ENCODE measurements around the gene CALCOCO2.
"Not testable (repeated sequence)": the region's sequence is repeated elsewhere in the genome, so short reads cannot be mapped to it uniquely, and the experiment has no call there.

The CALCOCO2 gene, protein sequence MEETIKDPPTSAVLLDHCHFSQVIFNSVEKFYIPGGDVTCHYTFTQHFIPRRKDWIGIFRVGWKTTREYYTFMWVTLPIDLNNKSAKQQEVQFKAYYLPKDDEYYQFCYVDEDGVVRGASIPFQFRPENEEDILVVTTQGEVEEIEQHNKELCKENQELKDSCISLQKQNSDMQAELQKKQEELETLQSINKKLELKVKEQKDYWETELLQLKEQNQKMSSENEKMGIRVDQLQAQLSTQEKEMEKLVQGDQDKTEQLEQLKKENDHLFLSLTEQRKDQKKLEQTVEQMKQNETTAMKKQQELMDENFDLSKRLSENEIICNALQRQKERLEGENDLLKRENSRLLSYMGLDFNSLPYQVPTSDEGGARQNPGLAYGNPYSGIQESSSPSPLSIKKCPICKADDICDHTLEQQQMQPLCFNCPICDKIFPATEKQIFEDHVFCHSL

GRCh38 chr17:48830840-48831548 is at the start of gene CALCOCO2:
TSS of gene CALCOCO2 (plus strand) at chr17:48831035. CDS start at chr17:48841708, 10,673 bp downstream.
- peak; percentile 89 for DNase-seq

DNA sequence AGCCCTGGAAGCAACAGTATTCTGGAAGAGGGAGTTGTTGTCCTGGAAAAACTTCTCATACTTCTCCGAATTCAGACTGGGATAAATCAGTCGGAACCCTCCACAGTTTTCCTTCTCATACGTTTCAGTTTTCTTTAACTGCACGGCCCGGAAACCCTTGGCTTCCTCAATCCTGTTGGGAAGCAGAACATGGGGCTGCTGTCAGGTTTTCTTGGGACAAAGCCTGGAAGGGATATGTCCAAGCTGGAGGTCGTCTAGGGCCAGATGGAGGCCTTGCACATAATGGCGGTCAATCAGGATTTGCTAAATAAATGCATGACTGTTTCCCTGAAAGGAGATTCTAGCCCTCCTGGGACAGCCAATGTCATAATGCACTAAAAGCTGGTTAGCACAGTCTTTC is 43.0 kb upstream of the CALCOCO2 start:
- no peak for DNase-seq

GRCh38 chr17:48790607-48791127 is 40.2 kb upstream of the CALCOCO2 start:
- no peak for DNase-seq

DNA sequence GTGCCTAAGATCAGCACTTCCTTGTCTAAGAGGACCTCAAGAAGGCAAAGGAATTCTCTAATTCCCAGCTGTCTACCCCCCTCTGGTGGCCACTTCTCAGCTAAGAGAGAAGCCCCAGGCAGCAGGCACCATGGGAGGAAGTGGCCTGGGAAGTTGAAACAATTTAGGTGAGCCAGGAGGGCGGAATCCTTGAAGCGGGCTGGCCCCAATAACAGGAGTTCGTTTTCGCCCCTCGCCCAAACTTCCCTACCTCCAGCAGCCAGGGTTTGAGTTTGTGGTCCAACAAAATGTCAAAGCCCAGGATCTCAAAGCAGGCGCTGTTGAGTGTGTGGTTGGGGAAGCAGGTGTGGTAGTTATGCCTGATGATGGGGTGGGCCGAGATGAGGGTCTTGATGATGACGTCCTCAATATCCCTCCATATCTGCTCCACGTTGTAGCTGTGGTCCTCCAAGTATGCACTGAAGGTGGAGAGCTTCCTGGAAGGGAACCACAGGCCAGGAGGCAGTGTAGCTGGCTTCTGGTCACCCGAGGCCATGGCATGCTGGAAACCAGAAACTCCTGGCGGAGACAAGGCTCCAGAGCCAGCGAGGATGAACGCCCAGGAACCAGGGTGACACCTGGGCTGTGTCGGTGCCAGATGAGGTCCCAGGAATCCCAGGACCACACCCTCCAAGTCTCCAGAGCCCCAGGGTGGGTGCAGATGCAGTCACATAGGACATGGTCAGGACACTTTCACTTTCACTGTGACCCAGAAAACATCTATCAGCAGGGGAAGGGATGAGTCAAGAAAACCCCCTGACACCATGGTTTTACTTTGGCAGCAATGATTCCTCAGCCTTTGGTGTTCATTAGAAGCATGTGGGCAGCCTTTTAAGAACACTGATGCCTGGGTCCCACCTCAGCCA is 39.5 kb upstream of the CALCOCO2 start:
- DNase-seq = peak; percentile 22

DNA sequence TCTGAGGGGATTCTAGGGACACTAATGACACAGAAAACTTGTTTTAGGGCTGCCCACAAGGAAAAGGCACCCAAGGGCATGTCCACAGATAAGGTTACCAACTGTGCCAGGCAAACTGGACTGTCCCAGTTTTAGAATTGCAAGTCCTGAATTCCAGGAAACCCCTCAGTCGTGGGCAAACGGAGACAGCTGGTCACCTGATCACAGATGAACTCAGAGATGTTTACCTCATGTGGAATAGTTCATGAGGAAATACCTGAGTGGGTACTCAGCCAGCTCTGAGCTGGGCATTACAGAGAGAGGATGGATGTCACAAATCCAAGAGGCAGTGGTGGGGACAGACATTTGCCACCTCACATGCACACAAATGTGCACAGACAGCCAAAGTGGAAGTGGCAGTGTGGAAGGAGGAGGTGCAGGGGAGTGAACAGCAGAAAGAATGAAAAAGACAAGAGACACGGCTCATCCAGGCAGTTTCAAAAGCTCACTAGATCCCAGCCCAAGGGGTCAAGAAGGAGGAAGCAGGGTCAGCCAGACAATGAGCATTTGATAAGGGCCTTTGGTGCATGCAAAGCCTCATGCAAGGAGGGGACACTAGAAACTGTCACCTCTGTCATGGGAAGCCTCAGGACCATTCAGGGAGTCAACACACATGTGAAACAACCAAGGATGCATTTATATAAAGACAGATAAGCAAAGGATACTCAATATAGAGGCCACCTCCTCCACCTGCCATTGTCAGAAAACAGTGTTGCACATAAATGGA is 38.6 kb upstream of the CALCOCO2 start:
- no peak for DNase-seq

DNA sequence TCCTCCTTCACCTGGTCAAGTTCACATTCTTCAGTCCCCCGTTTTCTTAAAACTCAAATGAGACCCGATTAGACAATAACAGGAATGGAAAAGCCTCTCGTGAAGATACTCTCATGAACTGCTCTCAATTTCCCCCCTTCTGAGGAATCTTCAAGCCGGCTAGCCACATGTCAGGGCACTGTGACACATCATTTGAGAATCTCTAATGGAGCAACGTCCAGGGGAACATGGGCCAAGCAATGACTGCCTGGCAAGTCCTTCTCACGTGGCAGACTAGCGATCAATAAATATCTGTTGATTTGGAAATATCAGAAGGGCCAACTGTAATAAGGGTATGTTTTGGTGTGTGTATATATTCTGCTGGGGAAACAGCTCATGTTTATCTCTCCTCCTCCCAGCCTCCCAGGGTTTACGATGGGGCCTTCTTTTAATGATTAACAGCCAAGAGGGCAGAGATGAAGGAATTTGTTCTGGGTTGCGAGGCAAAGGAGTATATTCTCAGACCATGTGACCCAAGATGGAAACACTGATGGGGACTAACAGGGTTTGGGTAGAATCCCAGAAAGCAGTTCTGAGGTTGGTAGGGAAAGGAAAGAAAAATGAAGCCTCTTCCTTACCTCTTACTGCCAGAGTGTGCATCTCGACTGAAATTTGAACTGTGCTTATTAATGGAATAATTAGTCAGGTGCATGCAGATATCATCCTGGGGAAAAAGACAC is 35.2 kb upstream of the CALCOCO2 start:
- DNase-seq = no peak

DNA sequence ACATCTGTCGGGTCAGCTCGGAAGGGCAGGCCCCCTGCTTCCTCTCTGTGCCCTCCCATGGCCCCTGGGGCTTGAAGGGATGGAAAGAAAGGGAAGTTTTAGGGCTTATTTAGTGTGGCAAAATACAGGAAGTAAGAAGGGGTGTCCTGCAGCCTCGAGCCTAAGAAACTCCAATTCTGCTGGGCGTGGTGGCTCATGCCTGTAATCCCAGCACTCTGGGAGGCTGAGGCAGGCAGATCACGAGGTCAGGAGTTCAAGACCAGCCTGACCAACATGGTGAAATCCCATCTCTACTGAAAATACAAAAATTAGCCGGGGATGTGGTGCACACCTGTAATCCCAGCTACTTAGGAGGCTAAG is 34.7 kb upstream of the CALCOCO2 start:
- DNase-seq = not testable (repeated sequence)

DNA sequence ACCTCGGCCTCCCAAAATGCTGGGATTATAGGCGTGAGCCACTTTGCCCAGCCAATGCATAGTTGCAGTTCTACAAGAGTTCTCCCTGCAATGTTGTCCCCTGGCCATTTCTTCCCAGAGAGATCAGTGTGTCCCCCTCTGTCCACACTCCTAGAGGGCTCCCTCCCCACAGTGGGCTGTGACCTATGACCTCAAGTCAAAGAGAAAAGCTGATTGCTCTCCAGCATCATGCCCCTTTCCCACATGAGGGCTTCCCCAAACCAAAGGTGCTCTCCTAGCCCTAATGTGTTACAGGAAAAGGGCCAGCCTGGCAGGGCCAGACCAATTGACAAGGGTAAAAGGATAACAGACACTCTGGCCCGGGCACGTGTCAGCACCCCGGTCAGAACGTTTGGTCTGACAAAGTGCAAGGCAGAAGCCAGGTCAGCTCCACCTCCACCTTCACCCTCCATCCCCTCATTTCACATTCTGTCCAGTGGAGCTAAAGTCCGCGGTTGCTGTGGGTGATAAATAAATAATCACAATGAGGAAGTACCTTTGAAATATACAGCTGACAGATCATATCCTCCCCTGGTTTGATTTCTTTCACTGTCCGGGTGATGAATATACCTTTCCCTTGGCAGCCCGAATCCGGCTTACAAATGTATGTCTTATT is 31.6 kb upstream of the CALCOCO2 start:
- DNase-seq = no peak

DNA sequence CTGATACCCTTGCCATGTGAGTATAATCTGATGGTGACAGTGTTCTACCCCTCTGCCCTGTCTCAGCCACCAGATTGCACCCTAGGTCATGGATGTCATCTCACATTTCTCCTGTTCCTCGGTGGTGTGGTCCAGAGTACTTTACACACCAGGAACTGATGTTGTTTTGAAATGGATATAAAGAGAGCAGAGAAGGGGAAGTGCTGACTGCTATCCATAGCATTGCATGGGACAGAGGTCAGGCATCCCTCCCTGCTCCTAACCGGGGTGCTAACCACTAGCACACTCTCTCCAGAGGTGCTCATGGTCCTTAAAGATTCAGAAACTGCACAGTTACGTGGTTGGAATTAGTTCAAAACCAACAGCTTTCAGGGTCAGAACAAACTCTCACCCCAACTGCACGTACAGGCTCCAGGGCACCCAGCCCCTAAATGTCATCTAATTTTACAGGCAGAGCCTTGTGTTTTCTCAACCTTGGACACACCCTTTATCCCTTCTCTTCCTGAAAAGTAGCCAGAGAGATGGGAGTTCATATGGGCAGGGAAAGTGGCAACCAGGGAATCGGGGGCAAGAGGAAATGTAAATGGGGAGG is 30.1 kb upstream of the CALCOCO2 start:
- no peak for DNase-seq

DNA sequence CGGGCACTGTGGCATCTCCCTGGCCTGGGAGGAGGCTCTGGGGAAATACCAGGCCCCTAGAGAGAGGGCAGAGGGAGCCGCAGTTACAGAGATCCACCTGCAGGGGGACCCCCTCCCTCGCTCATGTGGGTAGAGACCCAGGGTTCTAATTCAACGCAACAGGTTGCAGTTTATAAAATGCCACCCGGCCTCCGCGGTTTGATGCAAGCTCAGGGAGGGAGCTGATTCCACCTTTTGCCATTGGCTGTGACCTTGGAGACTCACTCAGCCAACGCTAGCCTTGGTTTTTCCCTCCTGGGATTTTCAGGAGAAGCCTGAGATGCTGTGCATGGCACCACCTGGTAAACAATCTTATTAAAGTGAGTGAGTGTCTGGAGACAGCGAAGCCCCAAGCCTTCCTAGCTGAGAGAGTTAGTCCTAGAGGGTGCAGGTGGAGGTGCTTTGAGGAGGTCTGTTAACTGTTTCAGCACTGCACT is 25.9 kb upstream of the CALCOCO2 start:
- DNase-seq = peak; percentile 33

- no peak for DNase-seq
Measured at GRCh38 chr17:48809182-48809581, 21.7 kb upstream of the CALCOCO2 start.

- no peak for DNase-seq
Measured at GRCh38 chr17:48812001-48812400, 18.8 kb upstream of the CALCOCO2 start.

- peak; percentile 29 for DNase-seq
Measured at GRCh38 chr17:48814504-48814903, 16.3 kb upstream of the CALCOCO2 start.

- DNase-seq = no peak
Measured at GRCh38 chr17:48815311-48815710, 15.5 kb upstream of the CALCOCO2 start.

DNA sequence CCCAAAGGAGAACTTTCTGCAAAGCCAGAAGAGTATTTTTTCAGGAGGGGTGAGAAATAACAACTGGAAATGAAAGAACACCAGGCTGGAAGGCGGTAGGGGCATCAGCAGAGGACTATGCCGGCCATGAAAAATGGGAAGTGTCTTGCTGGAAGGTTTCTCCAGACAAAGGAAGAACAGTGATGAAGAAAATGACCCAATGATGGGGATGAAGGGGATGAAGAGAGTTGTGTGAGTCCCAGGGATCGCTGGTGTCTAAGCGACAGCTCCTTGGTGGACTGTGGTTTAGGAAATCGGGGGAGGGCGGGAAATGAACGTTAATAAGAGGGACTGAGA is 14.4 kb upstream of the CALCOCO2 start:
- no peak for DNase-seq

GRCh38 chr17:48816774-48817590 is 13.9 kb upstream of the CALCOCO2 start, which contains the start of gene TTLL6:
TSS of gene TTLL6 (minus strand) at chr17:48817229. CDS start at chr17:48817072, 157 bp downstream.
- no peak for DNase-seq

DNA sequence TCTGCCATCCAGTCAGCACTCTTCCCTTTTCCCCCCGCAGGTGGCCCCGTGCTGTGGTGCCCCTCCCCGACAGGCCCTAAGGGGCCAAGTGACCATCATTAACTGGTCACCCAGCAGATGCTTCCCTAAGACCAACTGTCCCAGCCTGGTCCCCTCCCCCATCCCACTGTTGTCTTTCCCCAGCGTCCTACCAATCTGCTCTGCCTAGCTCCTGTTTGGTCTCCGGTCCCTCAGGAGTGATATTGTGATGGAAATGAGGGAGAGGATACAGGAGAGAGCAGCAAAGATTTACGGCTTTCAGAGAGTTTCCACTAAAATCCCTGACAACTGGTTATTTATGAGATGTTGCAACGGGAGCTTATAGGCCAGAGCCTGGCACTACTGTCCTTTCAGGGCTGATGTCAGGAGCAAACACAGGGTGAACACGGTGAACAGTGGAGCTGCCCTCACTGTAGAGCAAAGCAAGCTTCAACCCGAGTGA is 12.4 kb upstream of the CALCOCO2 start:
- no peak for DNase-seq

DNA sequence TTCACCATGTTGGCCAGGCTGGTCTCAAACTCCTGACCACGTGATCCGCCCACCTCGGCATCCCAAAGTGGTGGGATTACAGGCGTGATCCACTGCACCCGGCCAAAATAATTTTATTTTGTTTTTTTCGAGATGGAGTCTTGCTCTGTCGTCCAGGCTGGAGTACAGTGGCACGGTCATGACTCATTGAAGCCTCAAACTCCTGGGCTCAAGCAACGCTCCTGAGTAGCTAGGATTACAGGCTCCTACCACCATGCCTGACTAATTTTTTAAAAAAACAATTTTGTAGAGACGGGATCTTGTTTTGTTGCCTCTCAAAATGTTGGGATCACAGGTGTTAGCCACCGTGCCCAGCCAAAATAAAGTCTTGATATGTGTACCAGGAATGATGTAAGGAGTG is 11.4 kb upstream of the CALCOCO2 start:
- DNase-seq = no peak

- DNase-seq = not testable (repeated sequence)
Measured at GRCh38 chr17:48820936-48821335, 9.9 kb upstream of the CALCOCO2 start.
